HepG2 (cell line): ENCODE results near the gene CEP44.

Experiments used
- CREB3 ChIP-seq: sonication (generic); formaldehyde crosslinking; IDR thresholded peaks from 2 replicates; pipeline ENCODE4 v1.5.0; 2020; ENCODE audit warnings: missing genetic modification reagents
- CTCF ChIP-seq: sonication (generic); formaldehyde crosslinking; IDR thresholded peaks from 2 replicates; pipeline ENCODE4 v1.5.0; 2020; ENCODE audit warnings: mild to moderate bottlenecking, missing genetic modification reagents, moderate library complexity
- EZH2 ChIP-seq: conservative IDR thresholded peaks from 2 replicates; pipeline ENCODE4 v1.6.1; 2012; ENCODE audit warnings: mild to moderate bottlenecking, low read depth, low read length, moderate library complexity
- FOXK2 ChIP-seq: fragments of 450-650 bp; IDR thresholded peaks from 2 replicates; pipeline ENCODE4 v1.6.1; 2016
- FOXP4 ChIP-seq: sonication (generic); formaldehyde crosslinking; IDR thresholded peaks from 2 replicates; pipeline ENCODE4 v1.4.0; 2020; ENCODE audit warnings: missing genetic modification reagents
- GATAD2A ChIP-seq: IDR thresholded peaks from 2 replicates; pipeline ENCODE4 v1.6.1; 2016
- RAD21 ChIP-seq: fragments of 450-650 bp; formaldehyde crosslinking; IDR thresholded peaks from 2 replicates; pipeline ENCODE4 v1.5.0; 2020; ENCODE audit warnings: mild to moderate bottlenecking
- ZBTB40 ChIP-seq, 2 experiments: fragments of 450-650 bp in 1 of 2; sonication (generic) in 1 of 2; formaldehyde crosslinking in 1 of 2; IDR thresholded peaks; 2 replicates each; pipeline versions ENCODE4 v1.6.1 to v1.8.0; 2016 to 2022; ENCODE audit warnings: antibody characterized with exemption in 1 of 2, mild to moderate bottlenecking in 1 of 2, missing genetic modification reagents in 1 of 2
- ZC3H4 ChIP-seq: sonication (generic); formaldehyde crosslinking; IDR thresholded peaks from 2 replicates; pipeline ENCODE4 v1.4.0; 2020; ENCODE audit warnings: missing genetic modification reagents, borderline replicate concordance
- ZFP36 ChIP-seq: fragments of 150-350 bp; IDR thresholded peaks from 2 replicates; pipeline ENCODE4 v1.6.1; 2018; ENCODE audit warnings: borderline replicate concordance, low read length, low read depth; ENCODE audit not compliant: partially characterized antibody
- ZNF430 ChIP-seq: sonication (generic); formaldehyde crosslinking; IDR thresholded peaks from 2 replicates; pipeline ENCODE4 v1.9.0; 2021; ENCODE audit warnings: mild to moderate bottlenecking, missing genetic modification reagents
- ZNF614 ChIP-seq: IDR thresholded peaks from 2 replicates; pipeline ENCODE4 v1.6.1; 2018; ENCODE audit warnings: missing biosample characterization, missing genetic modification reagents, inconsistent platforms, borderline replicate concordance

- TF ChIP-seq EZH2, result no peak
- no peak for TF ChIP-seq RAD21 (CRISPR knock-in tag)
- no peak for TF ChIP-seq ZC3H4 (CRISPR knock-in tag)
- TF ChIP-seq CREB3 (CRISPR knock-in tag), result no peak
- no peak for TF ChIP-seq GATAD2A
- no peak for TF ChIP-seq ZNF614 (CRISPR knock-in tag)
- no peak for TF ChIP-seq FOXK2
- TF ChIP-seq CTCF (CRISPR knock-in tag), result no peak
- no peak for TF ChIP-seq FOXP4 (CRISPR knock-in tag)
- TF ChIP-seq ZBTB40 (IDR thresholded peaks at IDR 0.05), result no peak
- no peak for TF ChIP-seq ZBTB40 (CRISPR knock-in tag; IDR thresholded peaks at IDR 0.05)
- no peak for TF ChIP-seq ZNF430 (CRISPR knock-in tag)
- no peak for TF ChIP-seq ZFP36
These were observed 24.1 kb upstream of the CEP44 start for GRCh38 chr4:174259580-174259979.
